Stomach (tissue), 4 donors: Measurements from ENCODE around the gene DGLUCY.

Experiments
- CTCF ChIP-seq, 7 experiments: fragments of 450-650 bp in 4 of 7; fragments of 200-600 bp in 3 of 7; sonication (generic) in 3 of 7; IDR thresholded peaks; one replicate each; pipeline ENCODE4 v1.5.1; 2016 to 2019; ENCODE audit warnings: antibody characterized with exemption in 7 of 7, control low read depth in 2 of 7, mild to moderate bottlenecking in 1 of 7
- EP300 ChIP-seq: sonication (generic); formaldehyde crosslinking; IDR thresholded peaks from one replicate; pipeline ENCODE4 v1.6.1; 2017; ENCODE audit warnings: antibody characterized with exemption
- POLR2A ChIP-seq, 4 donors: fragments of 450-650 bp; IDR thresholded peaks; one replicate each; pipeline ENCODE4 v1.6.1; 2016; ENCODE audit warnings: antibody characterized with exemption in 4 of 4, control low read depth in 2 of 4, mild to moderate bottlenecking in 1 of 4, moderate library complexity in 1 of 4
- POLR2AphosphoS5 ChIP-seq, 3 donors: sonication (generic); formaldehyde crosslinking; IDR thresholded peaks; one replicate each; pipeline ENCODE4 v1.6.1; 2016; ENCODE audit warnings: antibody characterized with exemption in 3 of 3

- TF ChIP-seq CTCF (IDR thresholded peaks at IDR 0.05) (no peak), POLR2AphosphoS5 (IDR thresholded peaks at IDR 0.05) (no peak), POLR2A (IDR thresholded peaks at IDR 0.05) (no peak), EP300 (no peak)
Measured at GRCh38 chr14:91144425-91145145, 30.7 kb downstream of the DGLUCY start.
